A549 (cell line): ENCODE results near the gene MLYCD. TPM values are rescaled to one million over a fixed set of nuclear protein-coding genes. Genes with fewer than 3 reads are reported as not detected.

Experiments used
- ATAC-seq, 2 experiments: fragments of 200-7000 bp in 1 of 2; fragments of >200 bp in 1 of 2; cut with Nextera tagmentation in 1 of 2; cut with Tn5 transposase in 1 of 2; 3 replicates each; pipeline versions ENCODE4 v1.8.0 to v1.9.1; 2018 to 2020; ENCODE audit warnings: mild to moderate bottlenecking in 1 of 2, moderate library complexity in 1 of 2
- CTCF ChIA-PET: fragments of 300-600 bp; sonication (Branson Sonifier 250); formaldehyde crosslinking; extraction: SDS; loops from one replicate; lab custom pipeline; 2021; ENCODE audit warnings: antibody characterized with exemption, inconsistent platforms; lab: Yijun Ruan, JAX
- POLR2A ChIA-PET: fragments of 350-600 bp; formaldehyde crosslinking; extraction: SDS; loops from one replicate; lab custom pipeline; 2021; ENCODE audit warnings: antibody characterized with exemption, inconsistent platforms; lab: Yijun Ruan, JAX
- DNase-seq, 2 experiments: peaks; one replicate each; pipeline versions ENCODE4 v3.0.0 to v3.0.0-alpha.2; 2011 to 2016; ENCODE audit warnings: low read depth in 1 of 2, low spot score in 1 of 2
- FAIRE-seq: peaks from 2 replicates; lab custom pipeline; 2011; peaks lifted over from hg19 to GRCh38; lab: Jason Lieb, UNC
- H3K27ac ChIP-seq, 2 experiments: fragments of >200 bp; sonication (Bioruptor Twin); formaldehyde crosslinking; 3 replicates each; pipeline ENCODE4 v1.5.1; 2016 to 2017
- H3K4me1 ChIP-seq: fragments of >200 bp; sonication (Bioruptor Twin); formaldehyde crosslinking; 3 replicates; pipeline ENCODE4 v1.6.1; 2016
- H3K4me2 ChIP-seq: fragments of >200 bp; sonication (Bioruptor Twin); formaldehyde crosslinking; 3 replicates; pipeline ENCODE4 v1.6.1; 2016
- H3K4me3 ChIP-seq: fragments of >200 bp; sonication (Bioruptor Twin); formaldehyde crosslinking; 3 replicates; pipeline ENCODE4 v1.5.1; 2016
- H3K9me3 ChIP-seq: fragments of >200 bp; sonication (Bioruptor Twin); formaldehyde crosslinking; 3 replicates; pipeline ENCODE4 v1.6.1; 2016
- BHLHE40 ChIP-seq: IDR thresholded peaks from 2 replicates; pipeline ENCODE4 v1.6.1; 2012; ENCODE audit warnings: low read depth, low read length, inconsistent platforms
- CBX2 ChIP-seq: fragments of 200-600 bp; sonication (generic); IDR thresholded peaks from 2 replicates; pipeline ENCODE4 v1.6.1; 2016; ENCODE audit warnings: low read depth, mild to moderate bottlenecking, borderline replicate concordance
- CBX8 ChIP-seq: fragments of 200-600 bp; sonication (generic); IDR thresholded peaks from 2 replicates; pipeline ENCODE4 v1.6.1; 2016
- EHF ChIP-seq: fragments of 250-450 bp; sonication (Bioruptor Pico); IDR thresholded peaks from 2 replicates; pipeline ENCODE4 v1.5.0; 2020; ENCODE audit warnings: mild to moderate bottlenecking
- EHMT2 ChIP-seq: fragments of 200-600 bp; sonication (generic); IDR thresholded peaks from 2 replicates; pipeline ENCODE4 v1.6.1; 2016; ENCODE audit warnings: antibody characterized with exemption, low read depth, mild to moderate bottlenecking, moderate library complexity
- EP300 ChIP-seq, 2 experiments: fragments of >200 bp; sonication (Bioruptor Twin); formaldehyde crosslinking; IDR thresholded peaks; 2 replicates in 1 of 2; 3 replicates in 1 of 2; pipeline ENCODE4 v1.6.1; 2016 to 2017
- FOSL2 ChIP-seq, 2 experiments: fragments of 450-650 bp in 1 of 2; fragments of >200 bp in 1 of 2; sonication (Bioruptor Twin) in 1 of 2; formaldehyde crosslinking; IDR thresholded peaks; 2 replicates each; pipeline versions ENCODE4 v1.5.0 to v1.6.1; 2016 to 2020; ENCODE audit warnings: mild to moderate bottlenecking in 1 of 2, moderate library complexity in 1 of 2
- HEYL ChIP-seq: fragments of 250-450 bp; sonication (Bioruptor Pico); IDR thresholded peaks from 2 replicates; pipeline ENCODE4 v1.8.0; 2021; ENCODE audit warnings: mild to moderate bottlenecking, moderate library complexity
- HOXA7 ChIP-seq: fragments of 250-450 bp; sonication (Bioruptor Pico); IDR thresholded peaks from 2 replicates; pipeline ENCODE4 v1.5.0; 2020; ENCODE audit warnings: mild to moderate bottlenecking, moderate library complexity
- HOXB13 ChIP-seq: fragments of 250-450 bp; sonication (Bioruptor Pico); IDR thresholded peaks from 2 replicates; pipeline ENCODE4 v1.5.0; 2020; ENCODE audit warnings: low read depth, mild to moderate bottlenecking, moderate library complexity
- JUN ChIP-seq, 2 experiments: fragments of >200 bp; sonication (Bioruptor Twin); formaldehyde crosslinking; IDR thresholded peaks; 2 replicates in 1 of 2; 3 replicates in 1 of 2; pipeline ENCODE4 v1.6.1; 2016 to 2017
- MAFK ChIP-seq: fragments of 450-650 bp; IDR thresholded peaks from 2 replicates; pipeline ENCODE4 v1.6.1; 2014; ENCODE audit not compliant: partially characterized antibody
- NFE2L2 ChIP-seq: fragments of 150-350 bp; conservative IDR thresholded peaks from 2 replicates; pipeline ENCODE4 v1.6.1; 2014; ENCODE audit warnings: low read length
- PBX3 ChIP-seq: IDR thresholded peaks from 2 replicates; pipeline ENCODE4 v1.6.1; 2012
- POLR2A ChIP-seq: IDR thresholded peaks from 2 replicates; pipeline ENCODE4 v1.6.1; 2012; ENCODE audit warnings: mild to moderate bottlenecking, low read length
- RAD21 ChIP-seq, 2 experiments: fragments of >200 bp in 1 of 2; sonication (Bioruptor Twin) in 1 of 2; formaldehyde crosslinking in 1 of 2; IDR thresholded peaks in 1 of 2; conservative IDR thresholded peaks in 1 of 2; 2 replicates in 1 of 2; 3 replicates in 1 of 2; pipeline ENCODE4 v1.6.1; 2012 to 2018; ENCODE audit warnings: inconsistent platforms in 1 of 2
- RARB ChIP-seq: fragments of 250-450 bp; sonication (Bioruptor Pico); IDR thresholded peaks from 2 replicates; pipeline ENCODE4 v1.8.0; 2021; ENCODE audit warnings: mild to moderate bottlenecking, moderate library complexity
- RCOR1 ChIP-seq: fragments of 150-350 bp; IDR thresholded peaks from 2 replicates; pipeline ENCODE4 v1.6.1; 2014; ENCODE audit warnings: antibody characterized with exemption, low read length, low read depth
- SREBF2 ChIP-seq: fragments of 450-650 bp; IDR thresholded peaks from 2 replicates; pipeline ENCODE4 v1.6.1; 2014; ENCODE audit warnings: mild to moderate bottlenecking, moderate library complexity
- ZNF302 ChIP-seq: fragments of 250-450 bp; sonication (Bioruptor Pico); IDR thresholded peaks from 2 replicates; pipeline ENCODE4 v1.9.0; 2021; ENCODE audit warnings: inconsistent platforms, mild to moderate bottlenecking, moderate library complexity
- ZSCAN20 ChIP-seq: fragments of 250-450 bp; sonication (Bioruptor Pico); IDR thresholded peaks from 2 replicates; pipeline ENCODE4 v1.8.0; 2022; ENCODE audit warnings: mild to moderate bottlenecking, moderate library complexity
- WGBS: methylation state at CpG from one replicate; pipeline ENCODE4 v1.1.6; 2017; ENCODE audit errors: missing lambda C conversion rate; 5-methylcytosine and 5-hydroxymethylcytosine counted together
- polyA plus RNA-seq, 4 experiments: library from polyadenylated mRNA; depleted of rRNA in 3 of 4; stranded (reverse); fragments of >200 nt; fragmentation: RNase III in 1 of 4; extraction: RNeasy Plus Mini Kit Qiagen cat#74134 plus additional on column Dnase treatment in 1 of 4; gene quantifications; 2 replicates in 3 of 4; 3 replicates in 1 of 4; pipeline ENCODE4 v1.2.3, GENCODE V29; 2011 to 2017
- TF ChIP-seq, protein P1 (sequence below): fragments of >200 bp; sonication (Bioruptor Twin); formaldehyde crosslinking; IDR thresholded peaks from 3 replicates; pipeline ENCODE4 v1.6.1; 2016
- TF ChIP-seq, protein P2 (sequence below): fragments of >200 bp; sonication (Bioruptor Twin); formaldehyde crosslinking; IDR thresholded peaks from 3 replicates; pipeline ENCODE4 v1.5.1; 2016
- TF ChIP-seq, protein P3 (sequence below): fragments of 200-600 bp; sonication (generic); IDR thresholded peaks from 2 replicates; pipeline ENCODE4 v1.6.1; 2016; ENCODE audit warnings: antibody characterized with exemption, mild to moderate bottlenecking, moderate library complexity
- TF ChIP-seq, protein P4 (sequence below): IDR thresholded peaks from 2 replicates; pipeline ENCODE4 v1.6.1; 2012
- TF ChIP-seq, protein P5 (sequence below): fragments of 250-450 bp; sonication (Bioruptor Pico); IDR thresholded peaks from 2 replicates; pipeline ENCODE4 v1.5.0; 2021; ENCODE audit warnings: mild to moderate bottlenecking, moderate library complexity, borderline replicate concordance

MLYCD gene
- polyA plus RNA-seq, 2 of the 4 experiments (the other 2 are of a cell fraction) = 1.3 to 1.7 TPM

- ChIA-PET POLR2A (no interaction called here), CTCF (interaction anchor here (0.7 to 2.6 kb wide), 3 partner anchors 13 to 114 kb away, joined by 4 to 18 read pairs (median 5); no protein-coding TSS in a partner anchor)
- ATAC-seq (no peak), FAIRE-seq (no peak), DNase-seq (no peak)
- TF ChIP-seq HEYL (CRISPR knock-in tag) (no peak), RAD21 (conservative IDR thresholded peaks at IDR 0.05 in 1 of 2, IDR thresholded peaks at IDR 0.05 in 1 of 2) (no peak), FOSL2 (IDR thresholded peaks at IDR 0.05) (no peak), FOSL2 (CRISPR knock-in tag; IDR thresholded peaks at IDR 0.05) (no peak), CBX2 (no peak), HOXA7 (CRISPR knock-in tag) (no peak), EHMT2 (no peak), RARB (no peak), RCOR1 (no peak)
- TF ChIP-seq, protein P1, sequence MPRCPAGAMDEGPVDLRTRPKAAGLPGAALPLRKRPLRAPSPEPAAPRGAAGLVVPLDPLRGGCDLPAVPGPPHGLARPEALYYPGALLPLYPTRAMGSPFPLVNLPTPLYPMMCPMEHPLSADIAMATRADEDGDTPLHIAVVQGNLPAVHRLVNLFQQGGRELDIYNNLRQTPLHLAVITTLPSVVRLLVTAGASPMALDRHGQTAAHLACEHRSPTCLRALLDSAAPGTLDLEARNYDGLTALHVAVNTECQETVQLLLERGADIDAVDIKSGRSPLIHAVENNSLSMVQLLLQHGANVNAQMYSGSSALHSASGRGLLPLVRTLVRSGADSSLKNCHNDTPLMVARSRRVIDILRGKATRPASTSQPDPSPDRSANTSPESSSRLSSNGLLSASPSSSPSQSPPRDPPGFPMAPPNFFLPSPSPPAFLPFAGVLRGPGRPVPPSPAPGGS = no peak
- TF ChIP-seq, protein P2, sequence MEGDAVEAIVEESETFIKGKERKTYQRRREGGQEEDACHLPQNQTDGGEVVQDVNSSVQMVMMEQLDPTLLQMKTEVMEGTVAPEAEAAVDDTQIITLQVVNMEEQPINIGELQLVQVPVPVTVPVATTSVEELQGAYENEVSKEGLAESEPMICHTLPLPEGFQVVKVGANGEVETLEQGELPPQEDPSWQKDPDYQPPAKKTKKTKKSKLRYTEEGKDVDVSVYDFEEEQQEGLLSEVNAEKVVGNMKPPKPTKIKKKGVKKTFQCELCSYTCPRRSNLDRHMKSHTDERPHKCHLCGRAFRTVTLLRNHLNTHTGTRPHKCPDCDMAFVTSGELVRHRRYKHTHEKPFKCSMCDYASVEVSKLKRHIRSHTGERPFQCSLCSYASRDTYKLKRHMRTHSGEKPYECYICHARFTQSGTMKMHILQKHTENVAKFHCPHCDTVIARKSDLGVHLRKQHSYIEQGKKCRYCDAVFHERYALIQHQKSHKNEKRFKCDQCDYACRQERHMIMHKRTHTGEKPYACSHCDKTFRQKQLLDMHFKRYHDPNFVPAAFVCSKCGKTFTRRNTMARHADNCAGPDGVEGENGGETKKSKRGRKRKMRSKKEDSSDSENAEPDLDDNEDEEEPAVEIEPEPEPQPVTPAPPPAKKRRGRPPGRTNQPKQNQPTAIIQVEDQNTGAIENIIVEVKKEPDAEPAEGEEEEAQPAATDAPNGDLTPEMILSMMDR = no peak
- H3K27ac ChIP-seq = no peak overlapping the region
- H3K4me2 ChIP-seq = no peak overlapping the region
- WGBS = 82% methylated on average over 10 of the region's 12 CpGs
- H3K9me3 ChIP-seq = no peaks in the 10 kb centered on the region
- no peak overlapping the region for H3K4me3 ChIP-seq
- peaks cover 3% of the 10 kb centered on the region; the same call in 1 of the 3 replicates for H3K4me1 ChIP-seq
Observed at GRCh38 chr16:83940119-83940518, 41.2 kb downstream of the MLYCD start.

DNA sequence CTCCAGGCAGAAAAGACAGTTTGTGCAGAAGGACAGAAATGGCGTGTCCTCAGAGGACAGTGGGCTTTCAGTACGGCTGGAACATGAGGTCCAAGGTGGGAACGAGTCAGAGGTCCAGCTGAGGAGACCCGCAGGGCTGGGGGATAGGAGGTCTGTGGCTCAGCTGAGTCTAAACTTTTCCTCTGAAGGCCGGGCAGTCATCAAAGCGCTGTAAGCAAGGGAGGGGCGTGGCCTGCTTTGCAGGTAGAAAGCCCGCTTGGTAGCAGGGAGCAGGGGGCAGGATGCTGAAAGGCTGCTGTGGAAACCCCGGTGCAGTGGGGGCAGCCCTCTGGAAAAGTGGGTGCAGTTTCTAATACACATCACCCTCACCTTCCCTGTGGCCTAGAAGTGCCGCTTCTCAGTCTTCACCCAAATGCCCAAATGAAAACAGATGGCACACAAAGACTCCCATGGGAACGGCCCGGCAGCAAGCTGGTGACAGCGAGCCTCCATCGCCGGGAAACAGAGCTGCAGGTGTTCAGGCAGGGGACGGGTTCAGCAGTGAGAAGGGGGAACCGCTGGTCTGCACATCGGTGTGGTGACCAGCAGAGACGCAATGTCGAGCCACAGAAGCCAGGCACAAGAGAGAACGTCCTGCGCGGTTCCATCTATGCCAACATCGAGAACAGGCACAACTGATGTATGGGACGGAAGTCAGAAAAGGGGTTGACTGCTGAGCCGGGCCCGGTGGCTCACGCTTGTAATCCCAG is 41.9 kb downstream of the MLYCD start:
- ChIA-PET CTCF (interaction anchor here (0.6 to 2.6 kb wide), 4 partner anchors 13 to 126 kb away, joined by 3 to 18 read pairs (median 4); no protein-coding TSS in a partner anchor), POLR2A (no interaction called here)
- Histone ChIP-seq H3K9me3 (no peaks in the 10 kb centered on the region), H3K4me1 (peaks cover 3% of the 10 kb centered on the region; the same call in 1 of the 3 replicates), H3K4me3 (no peak overlapping the region), H3K4me2 (no peak overlapping the region), H3K27ac (no peak overlapping the region)
- TF ChIP-seq, protein P3, sequence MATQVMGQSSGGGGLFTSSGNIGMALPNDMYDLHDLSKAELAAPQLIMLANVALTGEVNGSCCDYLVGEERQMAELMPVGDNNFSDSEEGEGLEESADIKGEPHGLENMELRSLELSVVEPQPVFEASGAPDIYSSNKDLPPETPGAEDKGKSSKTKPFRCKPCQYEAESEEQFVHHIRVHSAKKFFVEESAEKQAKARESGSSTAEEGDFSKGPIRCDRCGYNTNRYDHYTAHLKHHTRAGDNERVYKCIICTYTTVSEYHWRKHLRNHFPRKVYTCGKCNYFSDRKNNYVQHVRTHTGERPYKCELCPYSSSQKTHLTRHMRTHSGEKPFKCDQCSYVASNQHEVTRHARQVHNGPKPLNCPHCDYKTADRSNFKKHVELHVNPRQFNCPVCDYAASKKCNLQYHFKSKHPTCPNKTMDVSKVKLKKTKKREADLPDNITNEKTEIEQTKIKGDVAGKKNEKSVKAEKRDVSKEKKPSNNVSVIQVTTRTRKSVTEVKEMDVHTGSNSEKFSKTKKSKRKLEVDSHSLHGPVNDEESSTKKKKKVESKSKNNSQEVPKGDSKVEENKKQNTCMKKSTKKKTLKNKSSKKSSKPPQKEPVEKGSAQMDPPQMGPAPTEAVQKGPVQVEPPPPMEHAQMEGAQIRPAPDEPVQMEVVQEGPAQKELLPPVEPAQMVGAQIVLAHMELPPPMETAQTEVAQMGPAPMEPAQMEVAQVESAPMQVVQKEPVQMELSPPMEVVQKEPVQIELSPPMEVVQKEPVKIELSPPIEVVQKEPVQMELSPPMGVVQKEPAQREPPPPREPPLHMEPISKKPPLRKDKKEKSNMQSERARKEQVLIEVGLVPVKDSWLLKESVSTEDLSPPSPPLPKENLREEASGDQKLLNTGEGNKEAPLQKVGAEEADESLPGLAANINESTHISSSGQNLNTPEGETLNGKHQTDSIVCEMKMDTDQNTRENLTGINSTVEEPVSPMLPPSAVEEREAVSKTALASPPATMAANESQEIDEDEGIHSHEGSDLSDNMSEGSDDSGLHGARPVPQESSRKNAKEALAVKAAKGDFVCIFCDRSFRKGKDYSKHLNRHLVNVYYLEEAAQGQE = no peak
- TF ChIP-seq NFE2L2 (no peak), EP300 (IDR thresholded peaks at IDR 0.05) (no peak), CBX2 (no peak), EHF (CRISPR knock-in tag) (no peak), POLR2A (no peak), ZNF302 (CRISPR knock-in tag) (no peak), PBX3 (no peak), BHLHE40 (no peak), MAFK (no peak), SREBF2 (no peak), JUN (IDR thresholded peaks at IDR 0.05) (no peak), RAD21 (conservative IDR thresholded peaks at IDR 0.05 in 1 of 2, IDR thresholded peaks at IDR 0.05 in 1 of 2) (no peak), ZSCAN20 (CRISPR knock-in tag) (no peak), CBX8 (no peak), FOSL2 (IDR thresholded peaks at IDR 0.05) (no peak), FOSL2 (CRISPR knock-in tag; IDR thresholded peaks at IDR 0.05) (no peak), HOXB13 (CRISPR knock-in tag) (no peak)
- TF ChIP-seq, protein P4, sequence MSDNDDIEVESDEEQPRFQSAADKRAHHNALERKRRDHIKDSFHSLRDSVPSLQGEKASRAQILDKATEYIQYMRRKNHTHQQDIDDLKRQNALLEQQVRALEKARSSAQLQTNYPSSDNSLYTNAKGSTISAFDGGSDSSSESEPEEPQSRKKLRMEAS = no peak
- TF ChIP-seq, protein P5, sequence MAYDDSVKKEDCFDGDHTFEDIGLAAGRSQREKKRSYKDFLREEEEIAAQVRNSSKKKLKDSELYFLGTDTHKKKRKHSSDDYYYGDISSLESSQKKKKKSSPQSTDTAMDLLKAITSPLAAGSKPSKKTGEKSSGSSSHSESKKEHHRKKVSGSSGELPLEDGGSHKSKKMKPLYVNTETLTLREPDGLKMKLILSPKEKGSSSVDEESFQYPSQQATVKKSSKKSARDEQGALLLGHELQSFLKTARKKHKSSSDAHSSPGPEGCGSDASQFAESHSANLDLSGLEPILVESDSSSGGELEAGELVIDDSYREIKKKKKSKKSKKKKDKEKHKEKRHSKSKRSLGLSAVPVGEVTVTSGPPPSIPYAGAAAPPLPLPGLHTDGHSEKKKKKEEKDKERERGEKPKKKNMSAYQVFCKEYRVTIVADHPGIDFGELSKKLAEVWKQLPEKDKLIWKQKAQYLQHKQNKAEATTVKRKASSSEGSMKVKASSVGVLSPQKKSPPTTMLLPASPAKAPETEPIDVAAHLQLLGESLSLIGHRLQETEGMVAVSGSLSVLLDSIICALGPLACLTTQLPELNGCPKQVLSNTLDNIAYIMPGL (CRISPR knock-in tag) = no peak
- DNase-seq = no peak
- FAIRE-seq = no peak
- WGBS = 83% methylated on average over 28 of the region's 28 CpGs
- ATAC-seq = no peak
